Small intestine (tissue), 7 donors: ENCODE measurements around the gene SLC41A3. TPM values are rescaled to one million over a fixed set of nuclear protein-coding genes. Genes with fewer than 3 reads are reported as not detected.
"Not testable (repeated sequence)": the region's sequence is repeated elsewhere in the genome, so short reads cannot be mapped to it uniquely, and the experiment has no call there.

Experiments
- DNase-seq, 2 donors: peaks; one replicate each; pipeline versions ENCODE4 v3.0.0 to v3.0.0-alpha.2; 2013
- FAIRE-seq: peaks from 2 replicates; lab custom pipeline; 2012; peaks lifted over from hg19 to GRCh38; lab: Jason Lieb, UNC
- H3K27ac ChIP-seq, 3 donors: one replicate each; pipeline ENCODE4 v1.5.1; 2013; ENCODE audit warnings: low read length in 2 of 3, mild to moderate bottlenecking in 2 of 3, control low read depth in 1 of 3, inconsistent platforms in 1 of 3, low read depth in 1 of 3, moderate library complexity in 1 of 3
- H3K27me3 ChIP-seq, 3 donors: one replicate each; pipeline ENCODE4 v1.6.1; 2013; ENCODE audit warnings: low read length in 3 of 3, inconsistent platforms in 1 of 3; ENCODE audit not compliant: control insufficient read depth in 3 of 3, insufficient read depth in 3 of 3
- H3K36me3 ChIP-seq, 3 donors: one replicate each; pipeline ENCODE4 v1.6.1; 2013; ENCODE audit warnings: low read length in 3 of 3, inconsistent platforms in 1 of 3, low read depth in 1 of 3, mild to moderate bottlenecking in 1 of 3, moderate library complexity in 1 of 3; ENCODE audit not compliant: control insufficient read depth in 3 of 3, insufficient read depth in 2 of 3
- H3K4me1 ChIP-seq, 3 donors: one replicate each; pipeline ENCODE4 v1.6.1; 2013; ENCODE audit warnings: low read length in 2 of 3, inconsistent platforms in 1 of 3, low read depth in 1 of 3, mild to moderate bottlenecking in 1 of 3, moderate library complexity in 1 of 3; ENCODE audit not compliant: control insufficient read depth in 3 of 3, insufficient read depth in 2 of 3
- H3K4me3 ChIP-seq, 3 donors: one replicate each; pipeline ENCODE4 v1.5.1; 2013; ENCODE audit warnings: low read length in 3 of 3, control low read depth in 1 of 3, inconsistent platforms in 1 of 3, low read depth in 1 of 3, mild to moderate bottlenecking in 1 of 3, moderate library complexity in 1 of 3
- H3K9me3 ChIP-seq, 2 donors: one replicate each; pipeline ENCODE4 v1.6.1; 2013; ENCODE audit warnings: low read depth in 1 of 2, low read length in 1 of 2; ENCODE audit not compliant: control insufficient read depth in 2 of 2, insufficient read depth in 1 of 2
- WGBS, 3 donors: extraction: QIAGEN DNeasy Blood & Tissue Kit; methylation state at CpG; one replicate each; pipeline ENCODE4 v1.1.7; 2013; 5-methylcytosine and 5-hydroxymethylcytosine counted together
- polyA plus RNA-seq, 4 donors: library from polyadenylated mRNA; stranded (reverse) in 3 of 4; unstranded in 1 of 4; fragments of 200-250 nt in 3 of 4; fragments of 120-200 nt in 1 of 4; gene quantifications; one replicate each; pipeline versions ENCODE4 v1.2.1 to v1.2.3, GENCODE V29; 2013
- donor health status: healthy with polysubstance abuse.
- donor health status: control.
- donor health status: control.
- donor health status: Bipolar disorder and iron deficiency.
- donor health status: healthy.

Gene SLC41A3
- polyA plus RNA-seq, 4 donors = 31.4 to 46.1 (median 36.3) TPM

GRCh38 chr3:125965505-125965904 lies 118.4 kb downstream of the SLC41A3 start:
- no peak for DNase-seq
- H3K9me3 ChIP-seq = no peaks in the 10 kb centered on the region
- FAIRE-seq = no peak
- no peak overlapping the region for H3K4me3 ChIP-seq
- H3K4me1 ChIP-seq = no peaks in the 10 kb centered on the region
- H3K36me3 ChIP-seq = no peaks in the 10 kb centered on the region
- 91 to 97% (median 93%) methylated on average over 3 of the region's 3 CpGs for WGBS, 3 donors
- peaks cover 0 to 24% (median 12%) of the 10 kb centered on the region in 3 donors for H3K27me3 ChIP-seq
- H3K27ac ChIP-seq = no peak overlapping the region

GRCh38 chr3:125963834-125964233 lies 120.1 kb downstream of the SLC41A3 start:
- WGBS, 3 donors = 38 to 60% (median 47%) methylated on average over 1 of the region's 1 CpG
- peaks cover 0 to 23% (median 11%) of the 10 kb centered on the region in 3 donors for H3K27me3 ChIP-seq
- DNase-seq, H3K4me3 ChIP-seq, H3K27ac ChIP-seq, H3K9me3 ChIP-seq, H3K36me3 ChIP-seq, FAIRE-seq, H3K4me1 ChIP-seq: not testable (repeated sequence)

- FAIRE-seq (no peak), DNase-seq (no peak)
- H3K4me1 ChIP-seq = no peaks in the 10 kb centered on the region
- no peak overlapping the region for H3K27ac ChIP-seq
- H3K36me3 ChIP-seq = no peaks in the 10 kb centered on the region
- H3K9me3 ChIP-seq = no peaks in the 10 kb centered on the region
- H3K27me3 ChIP-seq = peaks cover 0 to 15% (median 14%) of the 10 kb centered on the region in 3 donors
- H3K4me3 ChIP-seq = no peak overlapping the region
- 57 to 86% (median 80%) methylated on average over 6 of the region's 6 CpGs for WGBS, 3 donors
Observed at GRCh38 chr3:125961289-125961589, 122.7 kb downstream of the SLC41A3 start.

- DNase-seq = no peak
- no peak for FAIRE-seq
- Histone ChIP-seq H3K4me1 (no peaks in the 10 kb centered on the region), H3K27ac (no peak overlapping the region), H3K36me3 (no peaks in the 10 kb centered on the region), H3K4me3 (no peak overlapping the region), H3K27me3 (peaks cover 0 to 14% (median 13%) of the 10 kb centered on the region in 3 donors), H3K9me3 (no peaks in the 10 kb centered on the region)
- WGBS, 3 donors = 77 to 85% (median 79%) methylated on average over 11 of the region's 11 CpGs
Observed at GRCh38 chr3:125960456-125961288, 123.3 kb downstream of the SLC41A3 start.

GRCh38 chr3:125960066-125960424 lies 123.9 kb downstream of the SLC41A3 start:
- Histone ChIP-seq H3K4me3 (no peak overlapping the region), H3K27me3 (peaks cover 0 to 14% (median 11%) of the 10 kb centered on the region in 3 donors), H3K36me3 (no peaks in the 10 kb centered on the region), H3K4me1 (no peaks in the 10 kb centered on the region), H3K27ac (no peak overlapping the region), H3K9me3 (no peaks in the 10 kb centered on the region)
- DNase-seq = no peak
- 91 to 93% (median 93%) methylated on average over 14 of the region's 14 CpGs for whole genome bisulfite sequencing, 3 donors
- FAIRE-seq = no peak

- FAIRE-seq (no peak), DNase-seq (no peak)
- Histone ChIP-seq H3K9me3 (no peaks in the 10 kb centered on the region), H3K4me1 (no peaks in the 10 kb centered on the region), H3K27me3 (peaks cover 0 to 11% (median 9%) of the 10 kb centered on the region in 3 donors), H3K4me3 (no peak overlapping the region), H3K36me3 (no peaks in the 10 kb centered on the region), H3K27ac (no peak overlapping the region)
- 95 to 96% (median 95%) methylated on average over 35 to 39 of the region's 39 CpGs for WGBS, 3 donors
Observed at GRCh38 chr3:125959317-125960065, 124.4 kb downstream of the SLC41A3 start.

- Histone ChIP-seq H3K9me3 (no peaks in the 10 kb centered on the region), H3K4me3 (no peak overlapping the region), H3K4me1 (no peaks in the 10 kb centered on the region), H3K36me3 (no peaks in the 10 kb centered on the region), H3K27me3 (peaks cover 0 to 11% (median 9%) of the 10 kb centered on the region in 3 donors), H3K27ac (no peak overlapping the region)
- WGBS, 3 donors = 73 to 83% (median 76%) methylated on average over 37 to 46 of the region's 46 CpGs
- DNase-seq (no peak), FAIRE-seq (no peak)
Observed at GRCh38 chr3:125958511-125959316, 125.2 kb downstream of the SLC41A3 start.
